Kidney epithelial cell (primary cell): ENCODE results near the gene PUM1. TPM values are rescaled to one million over a fixed set of nuclear protein-coding genes. Genes with fewer than 3 reads are reported as not detected.

Experiments used
- DNase-seq: peaks from one replicate; pipeline ENCODE4 v3.0.0-alpha.2; 2010; ENCODE audit warnings: low read depth
- H3K27me3 ChIP-seq: 2 replicates; pipeline ENCODE4 v1.6.0; 2011; ENCODE audit warnings: low read length; ENCODE audit not compliant: control insufficient read depth, insufficient read depth
- H3K36me3 ChIP-seq: 2 replicates; pipeline ENCODE4 v1.5.1; 2011; ENCODE audit warnings: low read length; ENCODE audit not compliant: control insufficient read depth, insufficient read depth
- H3K4me3 ChIP-seq: 2 replicates; pipeline ENCODE4 v1.5.1; 2011; ENCODE audit warnings: low read depth, mild to moderate bottlenecking, control low read depth, low read length
- CTCF ChIP-seq: IDR thresholded peaks from 2 replicates; pipeline ENCODE4 v1.5.1; 2011; ENCODE audit warnings: mild to moderate bottlenecking, moderate library complexity, low read length, control low read depth, inconsistent platforms; ENCODE audit not compliant: insufficient read depth, poor library complexity, severe bottlenecking
- total RNA-seq: library from RNA; depleted of rRNA; stranded (reverse); fragments of >200 nt; gene quantifications from 2 replicates; pipeline ENCODE4 v1.2.3, GENCODE V29; 2015

PUM1 gene
- total RNA-seq, 1 donor from 2014 or later: 78.1 TPM

DNA sequence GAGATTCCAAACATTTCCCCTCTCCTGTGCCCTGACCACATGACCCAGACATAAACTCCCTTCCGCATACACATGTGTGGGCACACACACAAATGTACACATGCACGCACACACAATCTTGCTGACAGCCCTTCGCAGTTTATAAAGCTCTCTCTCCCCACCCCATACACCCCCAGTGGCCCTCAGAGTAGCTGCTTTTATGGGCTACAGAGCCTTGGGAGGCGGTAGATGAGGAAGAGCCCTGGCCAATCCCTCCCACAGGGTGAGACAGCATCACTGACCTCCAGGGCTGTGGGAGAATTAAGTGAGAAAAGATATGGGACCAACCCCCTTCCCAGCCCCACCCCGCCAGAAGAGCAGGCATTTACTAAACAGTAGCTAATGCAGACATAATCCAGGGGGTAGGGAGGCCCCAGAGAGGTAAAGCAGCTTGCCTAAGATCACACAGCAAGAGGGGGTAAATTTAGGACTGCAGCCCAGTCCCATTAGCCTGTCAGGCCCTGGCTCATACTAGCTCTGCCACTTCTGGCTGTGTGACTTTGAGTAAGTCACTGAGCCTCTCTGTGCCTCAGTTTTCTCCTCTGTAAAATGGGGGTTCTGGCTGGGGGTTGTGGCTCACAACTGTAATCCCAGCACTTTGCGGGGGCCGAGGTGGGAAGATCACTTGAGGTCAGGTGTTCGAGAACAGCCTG is 162.0 kb downstream of the PUM1 start:
- Histone ChIP-seq H3K4me3 (no peak overlapping the region), H3K27me3 (no peaks in the 10 kb centered on the region), H3K36me3 (no peaks in the 10 kb centered on the region)
- DNase-seq: no peak
- no peak for TF ChIP-seq CTCF

DNA sequence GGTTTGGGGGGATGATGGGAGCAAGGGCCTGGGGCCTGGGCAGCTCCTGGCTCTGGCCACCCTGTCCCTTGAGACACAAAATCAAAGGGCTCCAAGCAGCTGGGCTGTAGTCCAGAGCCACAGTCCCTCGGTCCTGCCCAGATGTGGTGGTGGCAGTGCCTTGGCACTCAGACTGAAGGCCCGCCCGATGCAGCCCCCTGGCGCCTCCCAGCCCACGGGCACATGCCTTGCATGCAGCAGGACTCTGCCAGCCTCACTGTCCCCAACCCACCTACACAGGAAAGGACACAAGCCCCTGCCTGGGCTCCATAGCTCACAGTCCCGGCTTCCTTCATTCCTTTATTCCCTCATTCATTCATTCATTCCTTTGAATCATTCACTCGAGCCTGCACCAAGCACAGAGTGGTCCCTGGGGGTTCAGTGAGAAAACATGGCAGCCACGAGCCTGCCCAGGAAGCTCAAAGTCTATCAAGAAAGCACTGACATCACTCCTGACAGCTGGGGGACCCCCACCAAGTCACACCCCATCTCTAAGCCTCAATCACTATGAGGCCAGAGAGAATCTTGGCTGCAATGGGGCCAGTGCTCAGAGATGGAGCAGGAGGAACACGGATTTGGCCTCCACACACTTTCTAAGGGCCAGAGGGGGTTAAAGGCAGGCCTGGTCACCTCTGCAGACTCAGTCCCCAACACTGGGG is 162.8 kb downstream of the PUM1 start:
- no peak for DNase-seq
- no peak for TF ChIP-seq CTCF
- no peaks in the 10 kb centered on the region for H3K36me3 ChIP-seq
- H3K4me3 ChIP-seq: no peak overlapping the region
- no peaks in the 10 kb centered on the region for H3K27me3 ChIP-seq

- Histone ChIP-seq H3K4me3 (no peak overlapping the region), H3K36me3 (no peaks in the 10 kb centered on the region), H3K27me3 (no peaks in the 10 kb centered on the region)
- TF ChIP-seq CTCF: no peak
- no peak for DNase-seq
Observed at GRCh38 chr1:30901798-30902581, 163.5 kb downstream of the PUM1 start.

- no peak for DNase-seq
- Histone ChIP-seq H3K36me3 (no peaks in the 10 kb centered on the region), H3K27me3 (no peaks in the 10 kb centered on the region), H3K4me3 (no peak overlapping the region)
- TF ChIP-seq CTCF: no peak
Observed at GRCh38 chr1:30900931-30901560, 164.5 kb downstream of the PUM1 start.

GRCh38 chr1:30900486-30900885 is 165.0 kb downstream of the PUM1 start:
- no peaks in the 10 kb centered on the region for H3K27me3 ChIP-seq
- H3K4me3 ChIP-seq: no peak overlapping the region
- no peaks in the 10 kb centered on the region for H3K36me3 ChIP-seq
- DNase-seq: no peak
- no peak for TF ChIP-seq CTCF
